NCI-H128 (cell line): Measurements from ENCODE around the gene EDC3.

Source experiments
- DNase-seq: peaks from one replicate; lab custom pipeline; 2025; ENCODE audit not compliant: unreplicated experiment; lab: John Stamatoyannopoulos, UW

The EDC3 gene

GRCh38 chr15:74626752-74627692 is 68.8 kb downstream of the EDC3 start:
- DNase-seq: no peak

DNA sequence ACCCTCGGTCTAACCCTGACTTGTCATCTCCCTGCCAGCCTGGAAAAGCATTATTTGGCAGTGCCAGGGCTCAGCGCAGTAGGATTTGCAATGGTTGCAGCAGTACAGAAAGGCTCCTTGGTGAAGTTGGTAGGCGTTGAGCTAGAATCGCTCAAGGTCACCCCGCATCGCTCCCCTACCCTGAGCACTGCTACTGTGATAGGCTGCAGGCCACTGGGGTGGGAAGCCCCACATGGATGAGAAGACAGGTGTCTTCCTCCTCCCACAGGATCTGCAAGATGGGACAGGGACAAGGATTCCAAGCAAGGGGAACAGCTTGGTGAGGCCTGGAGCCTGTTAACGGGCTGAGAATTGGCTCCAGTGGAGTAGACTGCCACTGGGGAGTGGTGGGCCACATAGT is 69.5 kb downstream of the EDC3 start:
- DNase-seq: no peak

DNA sequence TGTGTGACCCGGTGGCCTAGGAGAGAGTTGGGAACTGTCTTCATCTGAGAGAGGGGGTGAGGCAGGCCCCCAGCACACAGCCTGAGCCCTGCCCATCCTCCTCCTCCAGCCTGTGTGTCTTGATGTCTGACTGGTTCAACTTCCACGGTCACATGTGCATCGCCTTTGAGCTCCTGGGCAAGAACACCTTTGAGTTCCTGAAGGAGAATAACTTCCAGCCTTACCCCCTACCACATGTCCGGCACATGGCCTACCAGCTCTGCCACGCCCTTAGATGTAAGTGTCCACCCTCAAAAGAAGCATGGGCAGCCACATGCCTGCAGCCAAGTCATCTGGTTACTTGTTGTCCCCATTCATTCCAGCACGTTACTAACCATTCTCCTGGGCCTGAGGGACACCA is 70.1 kb downstream of the EDC3 start:
- no peak for DNase-seq

GRCh38 chr15:74624020-74624602 is 71.7 kb downstream of the EDC3 start:
- no peak for DNase-seq

- no peak for DNase-seq
Observed at GRCh38 chr15:74622758-74623157, 73.1 kb downstream of the EDC3 start.

GRCh38 chr15:74621936-74622335 is 73.9 kb downstream of the EDC3 start:
- no peak for DNase-seq

- DNase-seq: no peak
Observed at GRCh38 chr15:74621546-74621920, 74.3 kb downstream of the EDC3 start.

DNA sequence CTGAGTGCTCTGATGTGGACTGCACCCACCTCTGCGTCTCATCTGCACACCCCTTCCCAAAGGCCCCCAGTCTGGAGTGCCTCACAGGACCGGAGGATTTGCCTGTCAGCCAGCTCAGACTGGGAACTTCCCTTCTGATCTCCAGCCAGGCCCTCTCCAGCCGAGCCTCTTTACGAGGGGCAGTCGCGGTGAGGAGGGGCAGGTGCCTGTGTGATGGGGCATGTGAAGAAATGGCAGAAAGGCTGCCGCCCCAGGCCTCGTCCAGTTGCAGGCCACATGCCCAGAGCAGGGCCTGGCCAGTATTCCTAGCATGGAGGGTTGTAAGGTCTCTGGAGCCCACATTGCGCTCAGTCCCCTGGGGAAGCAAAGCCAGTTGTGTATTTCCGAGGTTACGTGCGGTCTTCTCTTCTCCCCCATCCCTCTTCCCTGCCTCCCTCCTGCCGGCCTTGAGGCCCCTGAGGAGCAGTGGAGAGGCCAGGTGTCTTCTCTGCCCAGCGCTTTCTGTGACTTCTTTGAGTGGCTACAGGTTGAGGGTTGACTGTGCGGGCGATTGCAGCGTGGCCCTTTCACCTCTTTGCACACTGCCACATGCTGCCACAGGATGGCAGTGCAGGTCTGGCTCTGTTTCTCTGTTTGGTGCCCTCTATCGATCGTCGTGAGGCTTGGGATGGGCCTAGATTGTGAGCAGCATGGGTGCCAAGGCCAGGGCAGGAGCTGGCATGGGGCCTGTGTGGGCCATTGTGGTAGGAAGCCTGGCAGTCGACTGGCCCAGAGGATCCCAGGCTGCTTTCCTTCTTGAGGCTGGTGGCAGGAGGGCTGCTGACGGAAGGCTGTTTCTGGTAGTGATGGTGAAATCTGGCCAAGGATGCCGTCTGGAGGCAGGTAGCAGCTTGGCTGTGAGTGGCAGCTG is 74.9 kb downstream of the EDC3 start:
- DNase-seq: no peak

DNA sequence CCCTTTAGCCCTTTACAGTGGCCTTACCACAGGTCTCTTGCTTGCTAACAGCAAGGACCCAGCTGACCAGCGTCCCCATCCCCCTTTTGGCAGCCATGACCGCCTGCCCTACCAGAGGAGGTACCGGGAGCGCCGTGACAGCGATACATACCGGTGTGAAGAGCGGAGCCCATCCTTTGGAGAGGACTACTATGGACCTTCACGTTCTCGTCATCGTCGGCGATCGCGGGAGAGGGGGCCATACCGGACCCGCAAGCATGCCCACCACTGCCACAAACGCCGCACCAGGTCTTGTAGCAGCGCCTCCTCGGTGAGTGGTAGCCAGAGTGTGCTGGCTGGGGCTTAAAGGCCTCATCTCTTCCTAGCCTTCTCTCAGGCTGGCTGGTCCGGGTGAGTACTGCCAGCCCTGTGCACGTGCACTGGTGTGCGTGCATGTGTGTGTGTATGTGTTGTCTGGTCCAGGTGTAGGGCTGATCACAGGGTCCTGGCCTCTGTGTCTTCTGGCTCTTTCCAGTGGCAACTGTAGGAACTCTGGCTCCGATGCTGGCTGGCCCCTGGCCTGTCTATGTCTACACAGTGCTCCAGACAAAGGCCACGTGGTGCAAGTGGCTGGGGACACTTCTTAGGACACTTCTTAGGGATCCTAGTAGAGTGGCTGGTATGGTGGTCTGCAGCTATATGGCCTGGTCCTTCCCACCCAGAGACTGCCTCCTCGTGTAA is 75.7 kb downstream of the EDC3 start:
- no peak for DNase-seq

DNA sequence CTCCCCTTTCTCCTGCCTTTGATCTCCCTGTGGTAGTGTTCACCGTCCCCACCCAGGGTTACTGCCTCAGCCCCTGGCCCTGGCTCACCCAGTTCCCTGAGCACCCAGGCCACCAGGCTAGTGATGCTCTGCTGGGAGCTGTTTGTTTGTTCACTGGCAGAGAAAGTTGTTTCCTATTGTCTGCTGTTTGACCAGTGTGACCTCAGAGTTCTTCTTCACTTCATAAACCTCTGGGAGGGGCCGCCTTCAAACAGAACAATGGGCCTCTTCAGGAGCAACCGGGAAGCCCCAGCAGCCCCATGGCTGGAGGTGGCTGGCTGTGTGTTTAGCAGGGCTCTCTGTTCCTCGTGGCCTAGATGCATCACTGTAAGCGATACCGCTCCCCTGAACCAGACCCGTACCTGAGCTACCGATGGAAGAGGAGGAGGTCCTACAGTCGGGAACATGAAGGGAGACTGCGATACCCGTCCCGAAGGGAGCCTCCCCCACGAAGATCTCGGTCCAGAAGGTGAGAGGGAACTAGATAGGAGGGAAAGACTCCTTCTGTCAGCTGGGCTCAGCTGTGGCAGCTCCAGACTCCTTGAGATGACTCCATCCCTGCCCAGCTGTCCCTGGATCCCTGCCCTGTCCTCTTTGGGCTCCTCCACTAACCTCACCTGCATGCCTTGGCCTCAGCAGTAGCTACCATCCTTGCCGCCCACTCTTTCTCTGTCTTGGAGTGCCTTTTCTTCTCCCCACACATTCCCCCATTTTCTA is 76.8 kb downstream of the EDC3 start:
- no peak for DNase-seq

DNA sequence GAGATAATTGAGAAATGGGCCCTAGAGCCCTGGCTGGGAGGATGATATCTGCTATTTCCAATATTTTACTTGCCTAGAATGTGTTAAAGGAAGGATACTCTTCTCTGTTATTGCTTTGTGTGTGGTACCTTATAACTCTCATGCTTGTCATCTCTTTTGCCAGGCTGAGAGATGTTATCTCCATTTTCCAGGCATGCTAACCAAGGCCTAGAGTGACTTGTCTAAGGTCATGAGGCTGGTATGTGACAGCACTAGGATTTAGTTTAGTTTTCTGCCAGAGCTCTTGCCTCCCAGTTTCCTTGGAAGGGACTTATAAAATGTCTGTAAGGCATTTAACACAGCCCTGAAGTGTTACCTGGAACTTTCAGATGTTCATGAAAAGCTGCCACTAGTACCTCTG is 78.8 kb downstream of the EDC3 start:
- DNase-seq: no peak

DNA sequence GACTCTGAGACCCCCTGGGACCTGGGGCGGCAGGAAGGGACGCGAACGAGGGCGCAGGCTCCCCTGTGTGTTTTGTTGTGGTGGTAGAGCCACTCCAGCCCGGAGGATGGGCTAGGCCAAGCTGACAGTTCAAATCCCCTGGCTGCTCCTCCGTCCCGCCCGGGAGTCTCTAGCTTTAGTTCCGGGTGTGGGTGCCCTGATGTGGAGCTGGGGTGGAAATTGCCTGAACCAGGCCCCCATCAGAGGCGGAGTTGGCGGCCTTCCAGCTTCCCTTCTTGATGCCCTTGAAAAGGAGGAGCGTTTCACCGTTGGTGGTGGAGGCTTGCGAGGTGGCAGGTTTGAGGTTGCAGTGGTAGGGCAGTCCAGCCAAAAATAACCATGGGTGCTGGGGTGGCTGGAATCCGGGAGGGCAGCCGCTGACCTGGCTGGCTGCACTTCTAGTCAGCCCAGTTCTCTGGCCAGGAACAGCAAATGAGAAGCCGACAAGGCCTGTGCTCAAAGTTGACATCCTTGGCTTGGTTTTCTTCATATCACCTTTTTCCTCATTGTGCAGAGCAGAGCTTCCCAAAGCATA is 79.4 kb downstream of the EDC3 start:
- no peak for DNase-seq

- peak; percentile 85 for DNase-seq
Observed at GRCh38 chr15:74615508-74616365, 80.1 kb downstream of the EDC3 start, which contains the start of gene CLK3. TSS of gene CLK3 (plus strand) at chr15:74615836. CDS start at chr15:74619197, 3,361 bp downstream.

GRCh38 chr15:74614744-74615507 is 80.9 kb downstream of the EDC3 start:
- peak; percentile 35 for DNase-seq

- DNase-seq: no peak
Observed at GRCh38 chr15:74613953-74614743, 81.7 kb downstream of the EDC3 start.

GRCh38 chr15:74613089-74613952 is 82.5 kb downstream of the EDC3 start:
- no peak for DNase-seq
